ENCODE results near the gene NOTO. TPM values are rescaled to one million over a fixed set of nuclear protein-coding genes. Genes with fewer than 3 reads are reported as not detected.
"Not testable (repeated sequence)": the region's sequence is repeated elsewhere in the genome, so short reads cannot be mapped to it uniquely, and the experiment has no call there.

The NOTO gene
- not detected in 2 replicates for total RNA-seq (ENCODE audit: low replicate concordance)

GRCh38 chr2:73202156-73203054, at the start of gene NOTO:
TSS of gene NOTO (plus strand) at chr2:73202574. CDS start at chr2:73202667, 93 bp downstream.
- no peak for DNase-seq (ENCODE audit: low read depth)
- no peak for TF ChIP-seq CTCF (IDR thresholded peaks at IDR 0.05; ENCODE audit: insufficient read depth, low read length)
- no peak within 1 kb of the TSS for H3K4me3 ChIP-seq (ENCODE audit: low read depth, low read length)

GRCh38 chr2:73156539-73157124, 45.7 kb upstream of the NOTO start:
- peak; percentile 68 for DNase-seq (ENCODE audit: low read depth)
- peak; percentile 86 for TF ChIP-seq CTCF (IDR thresholded peaks at IDR 0.05; ENCODE audit: insufficient read depth, low read length)
- peak overlapping the region; percentile 49 for H3K4me3 ChIP-seq (ENCODE audit: low read depth, low read length)

GRCh38 chr2:73162856-73163391, 39.5 kb upstream of the NOTO start:
- no peak for TF ChIP-seq CTCF (IDR thresholded peaks at IDR 0.05; ENCODE audit: insufficient read depth, low read length)
- no peak for DNase-seq (ENCODE audit: low read depth)
- H3K4me3 ChIP-seq (ENCODE audit: low read depth, low read length), result no peak overlapping the region

GRCh38 chr2:73163483-73164367, 38.6 kb upstream of the NOTO start:
- peak; percentile 90 for TF ChIP-seq CTCF (IDR thresholded peaks at IDR 0.05; ENCODE audit: insufficient read depth, low read length)
- no peak overlapping the region for H3K4me3 ChIP-seq (ENCODE audit: low read depth, low read length)
- peak; percentile 81 for DNase-seq (ENCODE audit: low read depth)

GRCh38 chr2:73165978-73166377, 36.4 kb upstream of the NOTO start:
- H3K4me3 ChIP-seq (ENCODE audit: low read depth, low read length); DNase-seq (ENCODE audit: low read depth): not testable (repeated sequence)

- DNase-seq (ENCODE audit: low read depth); H3K4me3 ChIP-seq (ENCODE audit: low read depth, low read length): not testable (repeated sequence)
Measured at GRCh38 chr2:73166813-73167212, 35.6 kb upstream of the NOTO start.

- not testable (repeated sequence) for H3K4me3 ChIP-seq (ENCODE audit: low read depth, low read length); DNase-seq (ENCODE audit: low read depth)
Measured at GRCh38 chr2:73168348-73168747, 34.0 kb upstream of the NOTO start.

GRCh38 chr2:73170341-73170740, 32.0 kb upstream of the NOTO start:
- not testable (repeated sequence) for DNase-seq (ENCODE audit: low read depth)

More at GRCh38 chr2:73170341-73170740, 32.0 kb upstream of the NOTO start:
- H3K4me3 ChIP-seq (ENCODE audit: low read depth, low read length), result not testable (repeated sequence)
